Right cardiac atrium (tissue), 5 donors: ENCODE measurements around the gene ACTA1. TPM values are rescaled to one million over a fixed set of nuclear protein-coding genes. Genes with fewer than 3 reads are reported as not detected.

Experiments
- ATAC-seq, 2 donors: fragments of 200-7000 bp; cut with Tn5 transposase; one replicate each; pipeline versions ENCODE4 v1.8.0 to v1.9.1; 2020; ENCODE audit warnings: moderate library complexity in 2 of 2, mild to moderate bottlenecking in 1 of 2
- DNase-seq, 3 donors: peaks; one replicate each; pipeline ENCODE4 v3.0.0-alpha.2; 2020
- H3K27ac ChIP-seq: one replicate; pipeline ENCODE4 v1.5.1; 2013; ENCODE audit warnings: mild to moderate bottlenecking, low read length, control low read depth, moderate library complexity
- H3K27me3 ChIP-seq: one replicate; pipeline ENCODE4 v1.6.1; 2013; ENCODE audit not compliant: control insufficient read depth, insufficient read depth
- H3K4me1 ChIP-seq: one replicate; pipeline ENCODE4 v1.6.1; 2013; ENCODE audit warnings: low read length; ENCODE audit not compliant: control insufficient read depth, insufficient read depth
- H3K4me3 ChIP-seq: one replicate; pipeline ENCODE4 v1.5.1; 2013; ENCODE audit warnings: low read length, control low read depth
- H3K9me3 ChIP-seq: one replicate; pipeline ENCODE4 v1.6.1; 2013; ENCODE audit warnings: low read length; ENCODE audit not compliant: control insufficient read depth
- WGBS: extraction: QIAGEN DNeasy Blood & Tissue Kit; methylation state at CpG from one replicate; pipeline ENCODE4 v1.1.7; 2013; 5-methylcytosine and 5-hydroxymethylcytosine counted together
- intact Hi-C, 4 donors: fragments of 100-400 bp; cut with DNase I; formaldehyde crosslinking; loops; one replicate each; pipeline versions ENCODE4 v1.11.0 to v1.14.0; 2022 to 2023
- polyA plus RNA-seq: library from polyadenylated mRNA; stranded (reverse); fragments of 200-250 nt; gene quantifications from one replicate; pipeline ENCODE4 v1.2.3, GENCODE V29; 2013
- total RNA-seq, 4 donors: library from RNA; stranded (reverse); fragmentation: NEBNext Ultra II Directional; extraction: Animal tissue kit (Norgen Biotek cat#: 25700); gene quantifications; one replicate each; pipeline ENCODE4 v1.2.1, GENCODE V29; 2021
- donor health status: healthy with polysubstance abuse.
- donor health status: DM: no; HTN: yes; CAD: no.
- donor health status: DM: no; HTN: no; CAD: no.
- donor health status: DM: no; HTN: yes; CAD: no; lungs with severe emphysema.
- donor health status: DM: yes; HTN: yes; CAD: no.

The ACTA1 gene
- total and polyA plus RNA-seq, 5 donors, result 54.5 to 1,262 (median 194) TPM

DNA sequence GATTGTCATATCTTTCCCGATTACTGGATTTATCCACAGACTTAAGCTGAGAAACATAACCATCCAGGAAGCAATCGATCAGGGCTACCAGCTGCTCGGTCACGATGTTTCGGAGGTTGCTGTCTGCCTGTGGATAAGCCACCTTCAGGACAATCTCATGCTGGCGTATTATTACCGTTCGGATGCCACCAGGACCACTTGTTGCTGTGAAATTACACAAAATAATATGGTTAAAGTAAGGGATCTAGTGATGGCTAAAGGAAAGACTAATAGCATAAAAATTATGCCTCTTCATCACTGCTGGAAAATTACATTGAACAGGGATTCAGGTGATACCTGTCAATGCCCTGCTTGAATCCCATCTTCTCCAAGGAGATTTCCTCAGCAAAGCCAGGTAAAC lies 30.8 kb upstream of the ACTA1 start:
- Histone ChIP-seq H3K27ac (no peak overlapping the region), H3K4me1 (peaks cover 1% of the 10 kb centered on the region), H3K9me3 (no peaks in the 10 kb centered on the region), H3K4me3 (no peak overlapping the region), H3K27me3 (no peaks in the 10 kb centered on the region)
- WGBS, result 96% methylated on average over 8 of the region's 8 CpGs
- DNase-seq (no peak), ATAC-seq (no peak)
- intact Hi-C loops, result no loop called here

- Histone ChIP-seq H3K4me3 (no peak overlapping the region), H3K4me1 (peaks cover 1% of the 10 kb centered on the region), H3K27ac (peak overlapping the region; percentile 39), H3K9me3 (no peaks in the 10 kb centered on the region), H3K27me3 (no peaks in the 10 kb centered on the region)
- ATAC-seq, result peak; percentile 65 to 87
- intact Hi-C loops, result no loop called here
- DNase-seq, result peak; percentile 57 to 75 (median 73)
- 70% methylated on average over 7 of the region's 7 CpGs for WGBS
Measured at GRCh38 chr1:229461032-229461668, 27.3 kb upstream of the ACTA1 start.

GRCh38 chr1:229459815-229460214 lies 25.9 kb upstream of the ACTA1 start:
- ATAC-seq, result no peak
- intact Hi-C loops, result no loop called here

GRCh38 chr1:229457436-229457835 lies 23.5 kb upstream of the ACTA1 start:
- WGBS, result 88% methylated on average over 4 of the region's 4 CpGs
- intact Hi-C loops, result no loop called here
- ATAC-seq, result no peak

More at GRCh38 chr1:229459815-229460214, 25.9 kb upstream of the ACTA1 start:
- H3K9me3 ChIP-seq, result no peaks in the 10 kb centered on the region
- H3K27ac ChIP-seq, result no peak overlapping the region
- DNase-seq, result no peak
- 98% methylated on average over 3 of the region's 3 CpGs for WGBS
- no peak overlapping the region for H3K4me3 ChIP-seq
- H3K27me3 ChIP-seq, result no peaks in the 10 kb centered on the region
- peaks cover 1% of the 10 kb centered on the region for H3K4me1 ChIP-seq

DNA sequence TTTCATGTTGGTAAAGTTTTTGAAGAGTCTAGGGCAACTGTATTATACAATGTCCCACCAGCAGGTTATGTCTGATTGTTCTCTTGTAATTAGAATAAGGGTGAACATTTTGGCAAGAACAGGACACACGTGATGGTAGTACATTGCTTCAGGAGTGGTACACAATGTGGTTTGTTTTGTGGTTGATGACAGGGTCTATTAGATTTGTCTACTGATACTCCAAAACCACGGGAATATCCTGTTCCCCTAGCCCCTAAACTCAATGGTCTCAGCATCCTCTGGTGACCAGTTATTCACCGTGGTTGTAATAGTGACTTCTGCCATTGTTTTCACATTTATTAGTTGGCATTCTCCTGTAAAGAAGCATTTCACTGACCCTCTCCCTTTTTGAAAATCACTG lies 22.1 kb upstream of the ACTA1 start:
- Histone ChIP-seq H3K9me3 (no peaks in the 10 kb centered on the region), H3K27ac (no peak overlapping the region), H3K27me3 (no peaks in the 10 kb centered on the region), H3K4me3 (no peak overlapping the region), H3K4me1 (no peaks in the 10 kb centered on the region)
- DNase-seq, result no peak
- 81% methylated on average over 3 of the region's 3 CpGs for WGBS
- ATAC-seq, result no peak
- intact Hi-C loops, result no loop called here

More at GRCh38 chr1:229457436-229457835, 23.5 kb upstream of the ACTA1 start:
- no peaks in the 10 kb centered on the region for H3K4me1 ChIP-seq
- no peaks in the 10 kb centered on the region for H3K9me3 ChIP-seq
- DNase-seq, result no peak
- no peak overlapping the region for H3K4me3 ChIP-seq
- H3K27ac ChIP-seq, result no peak overlapping the region
- H3K27me3 ChIP-seq, result no peaks in the 10 kb centered on the region

GRCh38 chr1:229454056-229454455 lies 20.2 kb upstream of the ACTA1 start:
- intact Hi-C loops, result no loop called here
- no peak for ATAC-seq
- whole genome bisulfite sequencing, result 92% methylated on average over 4 of the region's 4 CpGs

GRCh38 chr1:229452956-229453801 lies 19.3 kb upstream of the ACTA1 start:
- ATAC-seq (no peak), DNase-seq (no peak)
- Histone ChIP-seq H3K4me1 (no peaks in the 10 kb centered on the region), H3K4me3 (no peak overlapping the region), H3K27ac (no peak overlapping the region), H3K9me3 (no peaks in the 10 kb centered on the region), H3K27me3 (no peaks in the 10 kb centered on the region)
- WGBS, result 80% methylated on average over 5 of the region's 5 CpGs
- intact Hi-C loops, result no loop called here

More at GRCh38 chr1:229454056-229454455, 20.2 kb upstream of the ACTA1 start:
- Histone ChIP-seq H3K27ac (no peak overlapping the region), H3K4me1 (no peaks in the 10 kb centered on the region), H3K4me3 (no peak overlapping the region), H3K9me3 (no peaks in the 10 kb centered on the region), H3K27me3 (no peaks in the 10 kb centered on the region)
- DNase-seq, result no peak

- WGBS, result 43% methylated on average over 2 of the region's 2 CpGs
- ATAC-seq (peak in 1 of 2 donors; percentile 29), DNase-seq (no peak)
- intact Hi-C loops, result no loop called here
- Histone ChIP-seq H3K9me3 (no peaks in the 10 kb centered on the region), H3K27me3 (no peaks in the 10 kb centered on the region), H3K4me3 (no peak overlapping the region), H3K4me1 (no peaks in the 10 kb centered on the region), H3K27ac (peak overlapping the region; percentile 30)
Measured at GRCh38 chr1:229448845-229449244, 15.0 kb upstream of the ACTA1 start.

DNA sequence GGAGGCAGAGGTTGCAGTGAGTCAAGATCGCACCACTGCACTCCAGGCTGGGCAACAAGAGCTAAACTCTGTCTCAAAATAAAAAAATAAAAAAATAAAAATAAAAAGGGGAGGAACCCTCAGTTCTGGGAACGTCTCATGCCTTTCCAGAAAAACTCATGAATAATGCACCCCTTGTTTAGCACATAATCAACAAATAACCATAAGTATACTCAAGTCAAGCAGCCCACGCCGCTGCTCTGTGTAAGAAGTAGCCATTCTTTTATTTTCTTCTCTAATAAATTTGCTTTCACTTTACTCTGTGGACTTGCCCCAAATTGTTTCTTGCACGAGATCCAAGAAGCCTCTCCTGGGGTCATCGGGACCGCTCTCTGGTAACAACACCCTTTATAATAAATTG lies 14.5 kb upstream of the ACTA1 start:
- H3K27ac ChIP-seq, result no peak overlapping the region
- no peak for DNase-seq
- H3K9me3 ChIP-seq, result no peaks in the 10 kb centered on the region
- WGBS, result 81% methylated on average over 7 of the region's 7 CpGs
- ATAC-seq, result no peak
- no peak overlapping the region for H3K4me3 ChIP-seq
- H3K27me3 ChIP-seq, result no peaks in the 10 kb centered on the region
- intact Hi-C loops, result no loop called here
- H3K4me1 ChIP-seq, result no peaks in the 10 kb centered on the region

- intact Hi-C loops, result no loop called here
- no peak for ATAC-seq
- Histone ChIP-seq H3K4me1 (no peaks in the 10 kb centered on the region), H3K4me3 (no peak overlapping the region), H3K9me3 (no peaks in the 10 kb centered on the region), H3K27ac (no peak overlapping the region), H3K27me3 (no peaks in the 10 kb centered on the region)
- no peak for DNase-seq
- 81% methylated on average over 11 of the region's 11 CpGs for WGBS
Measured at GRCh38 chr1:229447809-229448252, 13.9 kb upstream of the ACTA1 start.

GRCh38 chr1:229445828-229446227 lies 11.9 kb upstream of the ACTA1 start:
- ATAC-seq (no peak), DNase-seq (no peak)
- Histone ChIP-seq H3K4me3 (no peak overlapping the region), H3K4me1 (no peaks in the 10 kb centered on the region), H3K27ac (no peak overlapping the region), H3K9me3 (no peaks in the 10 kb centered on the region), H3K27me3 (no peaks in the 10 kb centered on the region)
- WGBS, result 92% methylated on average over 4 of the region's 4 CpGs
- intact Hi-C loops, result no loop called here
